HepG2 (cell line): ENCODE data around the gene TMEM116. TPM values are rescaled to one million over a fixed set of nuclear protein-coding genes. Genes with fewer than 3 reads are reported as not detected.

Experiments used
- CBFB ChIP-seq: sonication (generic); formaldehyde crosslinking; IDR thresholded peaks from 2 replicates; pipeline ENCODE4 v1.4.0; 2020; ENCODE audit warnings: missing genetic modification reagents
- CBX5 ChIP-seq: sonication (generic); formaldehyde crosslinking; IDR thresholded peaks from 2 replicates; pipeline ENCODE4 v1.4.0; 2020; ENCODE audit warnings: missing genetic modification reagents, borderline replicate concordance
- CREBL2 ChIP-seq: sonication (generic); formaldehyde crosslinking; IDR thresholded peaks from 2 replicates; pipeline ENCODE4 v1.8.1; 2023; ENCODE audit warnings: missing genetic modification reagents, mild to moderate bottlenecking, borderline replicate concordance
- DNMT1 ChIP-seq: sonication (generic); formaldehyde crosslinking; IDR thresholded peaks from 2 replicates; pipeline ENCODE4 v1.5.1; 2020; ENCODE audit warnings: mild to moderate bottlenecking, missing genetic modification reagents
- FOXM1 ChIP-seq: sonication (generic); formaldehyde crosslinking; IDR thresholded peaks from 2 replicates; pipeline ENCODE4 v1.5.0; 2020; ENCODE audit warnings: missing genetic modification reagents
- MBD4 ChIP-seq: IDR thresholded peaks from 2 replicates; pipeline ENCODE4 v1.6.1; 2012; ENCODE audit warnings: low read length, inconsistent platforms, borderline replicate concordance
- NAIF1 ChIP-seq: sonication (generic); formaldehyde crosslinking; IDR thresholded peaks from 2 replicates; pipeline ENCODE4 v1.5.0; 2020; ENCODE audit warnings: mild to moderate bottlenecking, missing genetic modification reagents, borderline replicate concordance
- NR3C1 ChIP-seq: sonication (generic); formaldehyde crosslinking; IDR thresholded peaks from 2 replicates; pipeline ENCODE4 v1.4.0; 2020; ENCODE audit warnings: missing genetic modification reagents
- PCBP2 ChIP-seq: fragments of 200-400 bp; formaldehyde crosslinking; optimal IDR thresholded peaks from 2 replicates; pipeline ENCODE3; 2018; ENCODE audit warnings: low read length, low read depth; ENCODE audit not compliant: poor library complexity, severe bottlenecking
- POLR2G ChIP-seq: fragments of 200-400 bp; formaldehyde crosslinking; IDR thresholded peaks from 2 replicates; pipeline ENCODE4 v1.6.1; 2018; ENCODE audit warnings: mild to moderate bottlenecking, low read depth, low read length, moderate library complexity
- YEATS4 ChIP-seq: sonication (generic); formaldehyde crosslinking; IDR thresholded peaks from 2 replicates; pipeline ENCODE4 v1.4.0; 2020; ENCODE audit warnings: missing genetic modification reagents, borderline replicate concordance
- ZBTB3 ChIP-seq: sonication (generic); formaldehyde crosslinking; IDR thresholded peaks from 2 replicates; pipeline ENCODE4 v1.4.0; 2020; ENCODE audit warnings: low read depth, mild to moderate bottlenecking, moderate library complexity, missing genetic modification reagents, borderline replicate concordance
- ZNF138 ChIP-seq: sonication (generic); formaldehyde crosslinking; IDR thresholded peaks from 2 replicates; pipeline ENCODE4 v1.5.0; 2020; ENCODE audit warnings: mild to moderate bottlenecking, low read depth, missing genetic modification reagents
- ZNF232 ChIP-seq: sonication (generic); formaldehyde crosslinking; IDR thresholded peaks from 2 replicates; pipeline ENCODE4 v1.4.0; 2020; ENCODE audit warnings: missing genetic modification reagents, borderline replicate concordance
- ZNF296 ChIP-seq: sonication (generic); formaldehyde crosslinking; conservative IDR thresholded peaks from 2 replicates; pipeline ENCODE4 v1.5.0; 2020; ENCODE audit warnings: mild to moderate bottlenecking, missing genetic modification reagents
- ZNF558 ChIP-seq: sonication (generic); formaldehyde crosslinking; IDR thresholded peaks from 2 replicates; pipeline ENCODE4 v1.9.0; 2022; ENCODE audit warnings: mild to moderate bottlenecking, missing genetic modification reagents, borderline replicate concordance
- ZNF564 ChIP-seq: sonication (generic); formaldehyde crosslinking; IDR thresholded peaks from 2 replicates; pipeline ENCODE4 v1.8.1; 2023; ENCODE audit warnings: mild to moderate bottlenecking, missing genetic modification reagents
- ZNF660 ChIP-seq: sonication (generic); formaldehyde crosslinking; IDR thresholded peaks from 2 replicates; pipeline ENCODE4 v1.5.1; 2020; ENCODE audit warnings: mild to moderate bottlenecking, low read depth, missing genetic modification reagents, borderline replicate concordance
- ZNF674 ChIP-seq: sonication (generic); formaldehyde crosslinking; IDR thresholded peaks from 2 replicates; pipeline ENCODE4 v1.5.0; 2020; ENCODE audit warnings: low read depth, mild to moderate bottlenecking, missing genetic modification reagents
- ZNF691 ChIP-seq: sonication (generic); formaldehyde crosslinking; IDR thresholded peaks from 2 replicates; pipeline ENCODE4 v1.4.0; 2020; ENCODE audit warnings: missing genetic modification reagents, low read depth, mild to moderate bottlenecking, borderline replicate concordance
- ZNF773 ChIP-seq: sonication (generic); formaldehyde crosslinking; IDR thresholded peaks from 2 replicates; pipeline ENCODE4 v1.4.0; 2020; ENCODE audit warnings: missing genetic modification reagents, borderline replicate concordance
- ZSCAN25 ChIP-seq: sonication (generic); formaldehyde crosslinking; IDR thresholded peaks from 2 replicates; pipeline ENCODE4 v1.8.0; 2022; ENCODE audit warnings: mild to moderate bottlenecking, missing genetic modification reagents
- polyA plus RNA-seq, 8 experiments: library from polyadenylated mRNA; depleted of rRNA in 3 of 8; stranded (reverse) in 7 of 8; unstranded in 1 of 8; fragments of >200 nt; fragmentation: Illumina TruSeq in 4 of 8; extraction: Trizol in 4 of 8; gene quantifications; 2 replicates each; pipeline versions ENCODE4 v1.2.1 to v1.2.3, GENCODE V29; 2011 to 2016; ENCODE audit warnings: low read depth in 4 of 8, missing spikeins in 1 of 8, mixed read lengths in 1 of 8; ENCODE audit not compliant: insufficient read depth in 1 of 8
- total RNA-seq, 5 experiments: library from RNA; depleted of rRNA; stranded (reverse); fragments of >200 nt; fragmentation: Illumina TruSeq; extraction: Trizol; gene quantifications; 2 replicates each; pipeline ENCODE4 v1.2.3, GENCODE V29; 2016; ENCODE audit warnings: low read depth in 1 of 5
- TF ChIP-seq, protein P1 (sequence below): IDR thresholded peaks from 2 replicates; pipeline ENCODE4 v1.6.1; 2018; ENCODE audit warnings: missing genetic modification reagents
- TF ChIP-seq, protein P2 (sequence below): sonication (generic); formaldehyde crosslinking; IDR thresholded peaks from 2 replicates; pipeline ENCODE4 v1.5.1; 2020; ENCODE audit warnings: mild to moderate bottlenecking, moderate library complexity, missing genetic modification reagents

The TMEM116 gene
- total and polyA plus RNA-seq, 2 of the 13 experiments (the other 11 are each of a cell fraction or from before 2014, with no cell fraction given): 14.0 to 17.8 TPM

DNA sequence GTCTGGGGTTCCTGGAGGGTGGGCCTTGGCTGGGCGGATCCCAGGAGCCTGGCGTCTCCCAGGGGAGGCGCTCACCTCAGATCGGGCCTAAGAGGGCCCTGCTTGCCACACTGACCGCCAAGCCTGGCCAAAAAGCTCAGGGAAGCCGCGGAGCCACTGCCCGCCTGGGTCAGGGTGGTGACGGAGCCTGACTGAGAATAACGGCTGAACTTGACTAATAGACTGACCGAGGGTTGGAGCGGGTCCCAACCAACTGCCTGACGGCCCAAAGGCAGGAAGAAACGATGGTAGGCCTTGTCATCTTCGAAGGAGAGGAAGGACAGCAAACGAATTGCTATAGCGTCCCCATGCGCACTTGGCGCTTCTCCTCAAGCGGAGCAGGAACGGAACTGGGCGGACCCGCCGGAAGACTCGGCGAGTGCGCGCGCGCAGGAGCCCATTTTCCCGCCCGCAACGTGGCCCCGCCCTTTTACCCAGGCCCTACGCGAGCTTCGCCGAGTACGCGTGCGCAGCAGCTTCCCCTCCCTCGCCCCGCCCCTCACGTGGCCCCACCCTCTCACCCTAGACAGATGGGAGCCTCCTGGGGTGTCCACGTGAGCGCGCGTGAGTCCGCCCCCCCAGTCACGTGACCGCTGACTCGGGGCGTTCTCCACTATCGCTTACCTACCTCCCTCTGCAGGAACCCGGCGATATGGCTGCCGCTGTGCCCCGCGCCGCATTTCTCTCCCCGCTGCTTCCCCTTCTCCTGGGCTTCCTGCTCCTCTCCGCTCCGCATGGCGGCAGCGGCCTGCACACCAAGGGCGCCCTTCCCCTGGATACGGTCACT, at the start of gene TMEM116, which contains the start of gene ERP29 (continued):
- TF ChIP-seq ZNF564 (CRISPR knock-in tag): no peak
- TF ChIP-seq ZNF674 (CRISPR knock-in tag): no peak
- peak; percentile 87 for TF ChIP-seq POLR2G
- TF ChIP-seq ZNF773 (CRISPR knock-in tag): no peak
- 0 out of 2 replicates have a peak, but pooled peaks have one; percentile 37 for TF ChIP-seq DNMT1 (CRISPR knock-in tag)
- no peak for TF ChIP-seq ZNF660
- TF ChIP-seq ZSCAN25 (CRISPR knock-in tag): peak; percentile 51; the same call in 1 of the 2 replicates
- no peak for TF ChIP-seq NR3C1 (CRISPR knock-in tag)
- TF ChIP-seq MBD4: no peak
- TF ChIP-seq, protein P1, sequence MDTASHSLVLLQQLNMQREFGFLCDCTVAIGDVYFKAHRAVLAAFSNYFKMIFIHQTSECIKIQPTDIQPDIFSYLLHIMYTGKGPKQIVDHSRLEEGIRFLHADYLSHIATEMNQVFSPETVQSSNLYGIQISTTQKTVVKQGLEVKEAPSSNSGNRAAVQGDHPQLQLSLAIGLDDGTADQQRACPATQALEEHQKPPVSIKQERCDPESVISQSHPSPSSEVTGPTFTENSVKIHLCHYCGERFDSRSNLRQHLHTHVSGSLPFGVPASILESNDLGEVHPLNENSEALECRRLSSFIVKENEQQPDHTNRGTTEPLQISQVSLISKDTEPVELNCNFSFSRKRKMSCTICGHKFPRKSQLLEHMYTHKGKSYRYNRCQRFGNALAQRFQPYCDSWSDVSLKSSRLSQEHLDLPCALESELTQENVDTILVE (CRISPR knock-in tag): peak; percentile 70
- TF ChIP-seq, protein P2, sequence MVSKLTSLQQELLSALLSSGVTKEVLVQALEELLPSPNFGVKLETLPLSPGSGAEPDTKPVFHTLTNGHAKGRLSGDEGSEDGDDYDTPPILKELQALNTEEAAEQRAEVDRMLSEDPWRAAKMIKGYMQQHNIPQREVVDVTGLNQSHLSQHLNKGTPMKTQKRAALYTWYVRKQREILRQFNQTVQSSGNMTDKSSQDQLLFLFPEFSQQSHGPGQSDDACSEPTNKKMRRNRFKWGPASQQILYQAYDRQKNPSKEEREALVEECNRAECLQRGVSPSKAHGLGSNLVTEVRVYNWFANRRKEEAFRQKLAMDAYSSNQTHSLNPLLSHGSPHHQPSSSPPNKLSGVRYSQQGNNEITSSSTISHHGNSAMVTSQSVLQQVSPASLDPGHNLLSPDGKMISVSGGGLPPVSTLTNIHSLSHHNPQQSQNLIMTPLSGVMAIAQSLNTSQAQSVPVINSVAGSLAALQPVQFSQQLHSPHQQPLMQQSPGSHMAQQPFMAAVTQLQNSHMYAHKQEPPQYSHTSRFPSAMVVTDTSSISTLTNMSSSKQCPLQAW (CRISPR knock-in tag): peak; percentile 57; the same call in 1 of the 2 replicates
- TF ChIP-seq ZNF232: peak; percentile 83; the same call in 1 of the 2 replicates
- TF ChIP-seq FOXM1 (CRISPR knock-in tag): no peak
- 0 out of 2 replicates have a peak, but pooled peaks have one; percentile 81 for TF ChIP-seq ZNF138 (CRISPR knock-in tag)
- TF ChIP-seq NAIF1 (CRISPR knock-in tag): peak; percentile 93
- TF ChIP-seq ZNF691 (CRISPR knock-in tag): peak; percentile 41; the same call in 1 of the 2 replicates
- no peak; the same call in 1 of the 2 replicates for TF ChIP-seq CBFB (CRISPR knock-in tag)
- TF ChIP-seq ZNF296 (CRISPR knock-in tag): peak; percentile 94; the same call in 1 of the 2 replicates
- no peak for TF ChIP-seq CREBL2 (CRISPR knock-in tag)
- peak; percentile 56; the same call in 1 of the 2 replicates for TF ChIP-seq YEATS4 (CRISPR knock-in tag)
- no peak for TF ChIP-seq ZNF558 (CRISPR knock-in tag)
- peak; percentile 35; the same call in 1 of the 2 replicates for TF ChIP-seq CBX5 (CRISPR knock-in tag)
- no peak for TF ChIP-seq ZBTB3
- TF ChIP-seq PCBP2: no peak
